Breast epithelium (tissue), 4 donors: ENCODE data around the gene AGTR1. TPM values are rescaled to one million over a fixed set of nuclear protein-coding genes. Genes with fewer than 3 reads are reported as not detected.

Source experiments
- DNase-seq, 2 donors: peaks; one replicate each; pipeline ENCODE4 v3.0.0-alpha.2; 2019; ENCODE audit warnings: low spot score in 2 of 2
- H3K27ac ChIP-seq, 2 donors: fragments of 200-600 bp; sonication (generic) in 1 of 2; one replicate each; pipeline ENCODE4 v1.5.1; 2016 to 2019; ENCODE audit warnings: mild to moderate bottlenecking in 1 of 2
- H3K27me3 ChIP-seq, 2 donors: fragments of 200-600 bp; sonication (generic) in 1 of 2; one replicate each; pipeline versions ENCODE4 v1.5.1 to v1.6.0; 2017 to 2019; ENCODE audit warnings: control low read depth in 1 of 2, mild to moderate bottlenecking in 1 of 2
- H3K36me3 ChIP-seq: fragments of 200-600 bp; one replicate; pipeline ENCODE4 v1.5.1; 2019
- H3K4me1 ChIP-seq, 2 donors: fragments of 200-600 bp; sonication (generic); one replicate each; pipeline ENCODE4 v1.5.1; 2016 to 2019; ENCODE audit warnings: control low read depth in 1 of 2
- H3K4me3 ChIP-seq, 3 donors: fragments of 200-600 bp; sonication (generic); 1 replicate in 2 of 3; 2 replicates in 1 of 3; pipeline ENCODE4 v1.5.1; 2016 to 2019; ENCODE audit warnings: mild to moderate bottlenecking in 3 of 3, moderate library complexity in 2 of 3
- H3K9me3 ChIP-seq, 2 donors: fragments of 200-600 bp; sonication (generic) in 1 of 2; one replicate each; pipeline ENCODE4 v1.5.1; 2016 to 2019; ENCODE audit warnings: control low read depth in 1 of 2
- CTCF ChIP-seq, 3 donors: fragments of 450-650 bp; IDR thresholded peaks; one replicate each; pipeline ENCODE4 v1.5.1; 2016 to 2017; ENCODE audit warnings: antibody characterized with exemption in 3 of 3, mild to moderate bottlenecking in 3 of 3, moderate library complexity in 3 of 3
- POLR2A ChIP-seq: fragments of 450-650 bp; IDR thresholded peaks from one replicate; pipeline ENCODE4 v1.6.1; 2016; ENCODE audit warnings: antibody characterized with exemption, mild to moderate bottlenecking, moderate library complexity
- POLR2AphosphoS5 ChIP-seq, 3 donors: sonication (generic); formaldehyde crosslinking; IDR thresholded peaks; one replicate each; pipeline ENCODE4 v1.6.1; 2017; ENCODE audit warnings: antibody characterized with exemption in 3 of 3
- intact Hi-C: fragments of 100-400 bp; cut with DNase I; formaldehyde crosslinking; loops from one replicate; pipeline ENCODE4 v1.15.1; 2023; ENCODE audit warnings: low total_unique reads
- total RNA-seq, 3 donors: library from RNA; depleted of rRNA; stranded (reverse); fragments of >200 nt; gene quantifications; one replicate each; pipeline ENCODE4 v1.1.0, GENCODE V29; 2016

AGTR1 gene
- total RNA-seq, 3 donors from 2014 or later = 17.3 to 77.9 (median 20.3) TPM

GRCh38 chr3:148659512-148659911 is 38.2 kb upstream of the AGTR1 start:
- intact Hi-C loops = no loop called here
- no peak for DNase-seq

GRCh38 chr3:148680289-148680688 is 17.4 kb upstream of the AGTR1 start:
- Histone ChIP-seq H3K4me3 (no peak overlapping the region), H3K27ac (no peak overlapping the region), H3K27me3 (no peaks in the 10 kb centered on the region), H3K36me3 (no peaks in the 10 kb centered on the region), H3K9me3 (no peaks in the 10 kb centered on the region), H3K4me1 (no peaks in the 10 kb centered on the region)
- intact Hi-C loops = no loop called here
- no peak for DNase-seq
- TF ChIP-seq CTCF (IDR thresholded peaks at IDR 0.05) (no peak), POLR2AphosphoS5 (IDR thresholded peaks at IDR 0.05) (no peak), POLR2A (no peak)

More at GRCh38 chr3:148659512-148659911, 38.2 kb upstream of the AGTR1 start:
- Histone ChIP-seq H3K36me3 (no peaks in the 10 kb centered on the region), H3K4me3 (no peak overlapping the region), H3K27ac (no peak overlapping the region), H3K27me3 (no peaks in the 10 kb centered on the region), H3K4me1 (no peaks in the 10 kb centered on the region), H3K9me3 (no peaks in the 10 kb centered on the region)
- TF ChIP-seq CTCF (IDR thresholded peaks at IDR 0.05) (no peak), POLR2A (no peak), POLR2AphosphoS5 (IDR thresholded peaks at IDR 0.05) (no peak)

GRCh38 chr3:148681080-148681479 is 16.6 kb upstream of the AGTR1 start:
- intact Hi-C loops = no loop called here
- TF ChIP-seq POLR2AphosphoS5 (IDR thresholded peaks at IDR 0.05) = no peak
- TF ChIP-seq POLR2A = no peak
- TF ChIP-seq CTCF (IDR thresholded peaks at IDR 0.05) = no peak

GRCh38 chr3:148682997-148683396 is 14.7 kb upstream of the AGTR1 start:
- H3K4me3 ChIP-seq = no peak overlapping the region
- no peak overlapping the region for H3K27ac ChIP-seq
- H3K27me3 ChIP-seq = no peaks in the 10 kb centered on the region
- no peaks in the 10 kb centered on the region for H3K9me3 ChIP-seq
- no peak for DNase-seq
- intact Hi-C loops = no loop called here
- TF ChIP-seq CTCF (IDR thresholded peaks at IDR 0.05) (no peak), POLR2AphosphoS5 (IDR thresholded peaks at IDR 0.05) (no peak)
- no peaks in the 10 kb centered on the region for H3K36me3 ChIP-seq
- H3K4me1 ChIP-seq = no peaks in the 10 kb centered on the region

More at GRCh38 chr3:148681080-148681479, 16.6 kb upstream of the AGTR1 start:
- Histone ChIP-seq H3K36me3 (no peaks in the 10 kb centered on the region), H3K9me3 (no peaks in the 10 kb centered on the region), H3K27me3 (no peaks in the 10 kb centered on the region), H3K27ac (no peak overlapping the region), H3K4me3 (no peak overlapping the region), H3K4me1 (no peaks in the 10 kb centered on the region)
- no peak for DNase-seq

GRCh38 chr3:148694116-148694515 is 3.6 kb upstream of the AGTR1 start:
- TF ChIP-seq POLR2A (no peak), POLR2AphosphoS5 (IDR thresholded peaks at IDR 0.05) (no peak), CTCF (IDR thresholded peaks at IDR 0.05) (no peak)
- no peak overlapping the region for H3K27ac ChIP-seq
- H3K27me3 ChIP-seq = no peaks in the 10 kb centered on the region
- no peaks in the 10 kb centered on the region for H3K9me3 ChIP-seq
- H3K4me3 ChIP-seq = no peak overlapping the region
- intact Hi-C loops = no loop called here
- no peak for DNase-seq
- H3K36me3 ChIP-seq = no peaks in the 10 kb centered on the region
- H3K4me1 ChIP-seq = no peaks in the 10 kb centered on the region
